HEK293 (cell line): ENCODE measurements around the gene SERPINA6.

ENCODE experiments used
- KLF10 ChIP-seq: fragments of 450-650 bp; IDR thresholded peaks from 2 replicates; pipeline ENCODE4 v1.5.1; 2018; ENCODE audit warnings: missing biosample characterization, mild to moderate bottlenecking, missing genetic modification characterization
- MEIS1 ChIP-seq: sonication (generic); formaldehyde crosslinking; IDR thresholded peaks from 2 replicates; pipeline ENCODE4 v1.8.1; 2022; ENCODE audit warnings: missing genetic modification reagents, mild to moderate bottlenecking, borderline replicate concordance
- SETDB1 ChIP-seq: IDR thresholded peaks from one replicate; pipeline ENCODE4 v1.6.1; 2017; ENCODE audit warnings: mild to moderate bottlenecking, low read length, moderate library complexity, mixed read lengths; ENCODE audit not compliant: insufficient read length
- SP2 ChIP-seq: fragments of 450-650 bp; formaldehyde crosslinking; IDR thresholded peaks from 2 replicates; pipeline ENCODE4 v1.5.1; 2016; ENCODE audit warnings: missing biosample characterization, missing genetic modification characterization
- YY1 ChIP-seq: fragments of 450-650 bp; formaldehyde crosslinking; IDR thresholded peaks from 2 replicates; pipeline ENCODE4 v1.5.1; 2018; ENCODE audit warnings: missing biosample characterization, missing genetic modification characterization
- ZNF121 ChIP-seq: fragments of 450-650 bp; formaldehyde crosslinking; IDR thresholded peaks from 2 replicates; pipeline ENCODE4 v1.5.1; 2016; ENCODE audit warnings: missing biosample characterization, missing genetic modification characterization
- ZNF155 ChIP-seq: fragments of 450-650 bp; formaldehyde crosslinking; IDR thresholded peaks from 2 replicates; pipeline ENCODE4 v1.5.1; 2016; ENCODE audit warnings: missing biosample characterization, missing genetic modification characterization
- ZNF24 ChIP-seq: fragments of 450-650 bp; formaldehyde crosslinking; IDR thresholded peaks from 2 replicates; pipeline ENCODE4 v1.5.1; 2016; ENCODE audit warnings: missing biosample characterization, missing genetic modification characterization
- ZNF510 ChIP-seq: fragments of 450-650 bp; formaldehyde crosslinking; IDR thresholded peaks from 2 replicates; pipeline ENCODE4 v1.5.1; 2018; ENCODE audit warnings: mild to moderate bottlenecking, missing genetic modification characterization, missing biosample characterization; ENCODE audit not compliant: insufficient replicate concordance
- ZNF561 ChIP-seq: fragments of 450-650 bp; IDR thresholded peaks from 2 replicates; pipeline ENCODE4 v1.5.1; 2018; ENCODE audit warnings: missing biosample characterization, missing genetic modification characterization, borderline replicate concordance
- ZNF747 ChIP-seq: fragments of 450-650 bp; formaldehyde crosslinking; IDR thresholded peaks from 2 replicates; pipeline ENCODE4 v1.5.1; 2016; ENCODE audit warnings: missing biosample characterization, missing genetic modification characterization
- TF ChIP-seq, protein P1 (sequence below): fragments of 450-650 bp; formaldehyde crosslinking; IDR thresholded peaks from 2 replicates; pipeline ENCODE4 v1.5.1; 2016; ENCODE audit warnings: missing biosample characterization, missing genetic modification characterization
- TF ChIP-seq, protein P2 (sequence below): fragments of 450-650 bp; IDR thresholded peaks from 2 replicates; pipeline ENCODE4 v1.5.1; 2018; ENCODE audit warnings: missing biosample characterization, mild to moderate bottlenecking, missing genetic modification characterization
- TF ChIP-seq, protein P3 (sequence below): fragments of 450-650 bp; formaldehyde crosslinking; IDR thresholded peaks from 2 replicates; pipeline ENCODE4 v1.5.1; 2017; ENCODE audit warnings: missing biosample characterization, mild to moderate bottlenecking, missing genetic modification characterization, moderate library complexity

DNA sequence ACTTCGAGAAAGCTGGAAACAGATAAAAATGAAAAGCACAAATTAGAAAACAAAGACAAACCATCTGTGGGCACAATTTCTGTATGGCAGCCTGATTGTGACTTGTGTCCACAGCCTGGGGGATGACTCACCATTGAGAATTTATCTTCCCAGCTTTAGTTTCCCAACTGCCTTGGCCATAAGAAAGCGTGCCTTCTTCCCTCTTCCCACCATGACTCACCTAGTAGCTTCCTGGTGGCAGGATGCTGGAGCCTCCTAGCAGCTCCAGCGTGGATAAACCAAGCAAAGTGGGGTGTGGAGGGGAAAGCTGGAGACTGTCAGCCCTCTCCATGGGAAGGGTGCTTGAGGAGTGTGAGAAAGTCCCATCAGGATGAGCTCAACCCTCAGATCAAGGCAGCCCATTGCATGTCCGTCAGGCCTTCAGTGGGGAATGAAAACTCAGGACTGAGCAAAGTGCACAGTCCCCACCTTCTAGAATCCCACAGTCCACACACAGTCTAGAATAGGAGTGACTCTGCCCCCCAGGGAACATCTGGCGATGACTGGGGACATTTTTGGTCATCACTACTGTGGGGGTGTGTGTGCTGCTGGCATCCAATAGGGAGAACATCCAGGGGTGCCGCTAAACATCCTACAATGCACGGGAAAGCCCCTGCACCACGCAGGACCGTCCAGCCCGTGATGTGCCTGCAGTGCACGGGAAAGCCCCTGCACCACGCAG is 22.4 kb upstream of the SERPINA6 start:
- no peak for TF ChIP-seq ZNF155 (tag by site-specific recombination)
- TF ChIP-seq, protein P1, sequence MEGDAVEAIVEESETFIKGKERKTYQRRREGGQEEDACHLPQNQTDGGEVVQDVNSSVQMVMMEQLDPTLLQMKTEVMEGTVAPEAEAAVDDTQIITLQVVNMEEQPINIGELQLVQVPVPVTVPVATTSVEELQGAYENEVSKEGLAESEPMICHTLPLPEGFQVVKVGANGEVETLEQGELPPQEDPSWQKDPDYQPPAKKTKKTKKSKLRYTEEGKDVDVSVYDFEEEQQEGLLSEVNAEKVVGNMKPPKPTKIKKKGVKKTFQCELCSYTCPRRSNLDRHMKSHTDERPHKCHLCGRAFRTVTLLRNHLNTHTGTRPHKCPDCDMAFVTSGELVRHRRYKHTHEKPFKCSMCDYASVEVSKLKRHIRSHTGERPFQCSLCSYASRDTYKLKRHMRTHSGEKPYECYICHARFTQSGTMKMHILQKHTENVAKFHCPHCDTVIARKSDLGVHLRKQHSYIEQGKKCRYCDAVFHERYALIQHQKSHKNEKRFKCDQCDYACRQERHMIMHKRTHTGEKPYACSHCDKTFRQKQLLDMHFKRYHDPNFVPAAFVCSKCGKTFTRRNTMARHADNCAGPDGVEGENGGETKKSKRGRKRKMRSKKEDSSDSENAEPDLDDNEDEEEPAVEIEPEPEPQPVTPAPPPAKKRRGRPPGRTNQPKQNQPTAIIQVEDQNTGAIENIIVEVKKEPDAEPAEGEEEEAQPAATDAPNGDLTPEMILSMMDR (tag by site-specific recombination): no peak
- TF ChIP-seq, protein P2, sequence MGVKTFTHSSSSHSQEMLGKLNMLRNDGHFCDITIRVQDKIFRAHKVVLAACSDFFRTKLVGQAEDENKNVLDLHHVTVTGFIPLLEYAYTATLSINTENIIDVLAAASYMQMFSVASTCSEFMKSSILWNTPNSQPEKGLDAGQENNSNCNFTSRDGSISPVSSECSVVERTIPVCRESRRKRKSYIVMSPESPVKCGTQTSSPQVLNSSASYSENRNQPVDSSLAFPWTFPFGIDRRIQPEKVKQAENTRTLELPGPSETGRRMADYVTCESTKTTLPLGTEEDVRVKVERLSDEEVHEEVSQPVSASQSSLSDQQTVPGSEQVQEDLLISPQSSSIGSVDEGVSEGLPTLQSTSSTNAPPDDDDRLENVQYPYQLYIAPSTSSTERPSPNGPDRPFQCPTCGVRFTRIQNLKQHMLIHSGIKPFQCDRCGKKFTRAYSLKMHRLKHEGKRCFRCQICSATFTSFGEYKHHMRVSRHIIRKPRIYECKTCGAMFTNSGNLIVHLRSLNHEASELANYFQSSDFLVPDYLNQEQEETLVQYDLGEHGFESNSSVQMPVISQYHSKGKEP (tag by site-specific recombination): no peak
- TF ChIP-seq YY1 (tag by site-specific recombination): no peak
- no peak for TF ChIP-seq ZNF561
- no peak for TF ChIP-seq ZNF24 (tag by site-specific recombination)
- no peak for TF ChIP-seq ZNF510 (tag by site-specific recombination)
- no peak for TF ChIP-seq SETDB1
- no peak for TF ChIP-seq SP2 (tag by site-specific recombination)
- TF ChIP-seq ZNF747: no peak
- TF ChIP-seq, protein P3, sequence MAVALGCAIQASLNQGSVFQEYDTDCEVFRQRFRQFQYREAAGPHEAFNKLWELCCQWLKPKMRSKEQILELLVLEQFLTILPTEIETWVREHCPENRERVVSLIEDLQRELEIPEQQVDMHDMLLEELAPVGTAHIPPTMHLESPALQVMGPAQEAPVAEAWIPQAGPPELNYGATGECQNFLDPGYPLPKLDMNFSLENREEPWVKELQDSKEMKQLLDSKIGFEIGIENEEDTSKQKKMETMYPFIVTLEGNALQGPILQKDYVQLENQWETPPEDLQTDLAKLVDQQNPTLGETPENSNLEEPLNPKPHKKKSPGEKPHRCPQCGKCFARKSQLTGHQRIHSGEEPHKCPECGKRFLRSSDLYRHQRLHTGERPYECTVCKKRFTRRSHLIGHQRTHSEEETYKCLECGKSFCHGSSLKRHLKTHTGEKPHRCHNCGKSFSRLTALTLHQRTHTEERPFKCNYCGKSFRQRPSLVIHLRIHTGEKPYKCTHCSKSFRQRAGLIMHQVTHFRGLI (tag by site-specific recombination): no peak
- no peak for TF ChIP-seq KLF10 (tag by site-specific recombination)
- TF ChIP-seq ZNF121 (tag by site-specific recombination): no peak
- TF ChIP-seq MEIS1: no peak
